ENCODE data around the gene OR10G4.

Gene OR10G4

DNA sequence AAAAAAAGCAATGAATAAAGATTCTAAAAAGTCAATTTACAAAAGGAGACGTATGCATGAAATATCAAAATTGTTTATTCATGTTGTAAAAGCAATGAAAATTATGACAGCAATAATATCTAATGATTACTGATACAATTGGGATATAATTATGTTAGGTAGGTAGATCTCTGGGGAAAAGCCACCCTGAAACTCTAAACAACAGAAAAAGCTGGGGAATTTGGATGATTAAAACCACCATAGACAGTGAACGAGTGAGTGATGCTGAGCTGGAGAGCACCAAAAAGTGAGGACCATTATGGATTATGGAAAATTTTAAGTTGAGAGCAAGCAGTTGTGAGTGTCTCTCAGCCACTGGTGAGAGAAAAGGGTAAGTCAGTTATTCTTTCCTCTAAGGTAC lies 13.7 kb downstream of the OR10G4 start, which contains the start of gene OR10G8:
OR10G8 (plus strand) TSS at position 301 of the 400 bp plus-strand sequence. CDS start 2,825 bp downstream, outside the sequence.
- in situ Hi-C loops (cut with MboI; ENCODE audit: low sequenced_read_pairs, unreplicated experiment), result no loop called here
- TF ChIP-seq, protein P1, sequence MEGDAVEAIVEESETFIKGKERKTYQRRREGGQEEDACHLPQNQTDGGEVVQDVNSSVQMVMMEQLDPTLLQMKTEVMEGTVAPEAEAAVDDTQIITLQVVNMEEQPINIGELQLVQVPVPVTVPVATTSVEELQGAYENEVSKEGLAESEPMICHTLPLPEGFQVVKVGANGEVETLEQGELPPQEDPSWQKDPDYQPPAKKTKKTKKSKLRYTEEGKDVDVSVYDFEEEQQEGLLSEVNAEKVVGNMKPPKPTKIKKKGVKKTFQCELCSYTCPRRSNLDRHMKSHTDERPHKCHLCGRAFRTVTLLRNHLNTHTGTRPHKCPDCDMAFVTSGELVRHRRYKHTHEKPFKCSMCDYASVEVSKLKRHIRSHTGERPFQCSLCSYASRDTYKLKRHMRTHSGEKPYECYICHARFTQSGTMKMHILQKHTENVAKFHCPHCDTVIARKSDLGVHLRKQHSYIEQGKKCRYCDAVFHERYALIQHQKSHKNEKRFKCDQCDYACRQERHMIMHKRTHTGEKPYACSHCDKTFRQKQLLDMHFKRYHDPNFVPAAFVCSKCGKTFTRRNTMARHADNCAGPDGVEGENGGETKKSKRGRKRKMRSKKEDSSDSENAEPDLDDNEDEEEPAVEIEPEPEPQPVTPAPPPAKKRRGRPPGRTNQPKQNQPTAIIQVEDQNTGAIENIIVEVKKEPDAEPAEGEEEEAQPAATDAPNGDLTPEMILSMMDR (IDR thresholded peaks at IDR 0.05; ENCODE audit: borderline replicate concordance, control extremely low read depth, extremely low read depth, insufficient read depth, missing control alignments), result no peak
- DNase-seq (ENCODE audit: low spot score), result no peak

DNA sequence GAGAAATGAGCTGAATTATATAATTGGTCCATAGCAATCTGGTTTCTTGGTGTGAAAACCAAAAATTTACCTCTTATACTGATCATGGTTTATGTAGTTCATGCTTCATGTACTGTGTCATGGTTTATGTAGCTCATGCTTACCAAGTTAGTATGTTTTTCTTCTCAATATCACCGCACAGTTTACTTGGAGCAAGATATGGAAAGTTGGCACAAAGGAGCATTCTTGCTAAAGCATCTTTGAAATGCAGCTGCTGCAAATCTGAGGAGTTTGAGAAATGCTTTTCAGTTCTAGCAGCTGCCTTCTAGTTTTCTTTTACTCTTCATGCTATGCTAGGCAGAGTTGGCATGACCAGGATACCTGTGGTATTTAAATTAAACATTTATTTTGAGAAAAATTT lies 23.9 kb downstream of the OR10G4 start:
- no peak for DNase-seq (ENCODE audit: low spot score)
- TF ChIP-seq, protein P1 (IDR thresholded peaks at IDR 0.05; ENCODE audit: borderline replicate concordance, control extremely low read depth, extremely low read depth, insufficient read depth, missing control alignments), result no peak
- in situ Hi-C loops (cut with MboI; ENCODE audit: low sequenced_read_pairs, unreplicated experiment), result no loop called here

DNA sequence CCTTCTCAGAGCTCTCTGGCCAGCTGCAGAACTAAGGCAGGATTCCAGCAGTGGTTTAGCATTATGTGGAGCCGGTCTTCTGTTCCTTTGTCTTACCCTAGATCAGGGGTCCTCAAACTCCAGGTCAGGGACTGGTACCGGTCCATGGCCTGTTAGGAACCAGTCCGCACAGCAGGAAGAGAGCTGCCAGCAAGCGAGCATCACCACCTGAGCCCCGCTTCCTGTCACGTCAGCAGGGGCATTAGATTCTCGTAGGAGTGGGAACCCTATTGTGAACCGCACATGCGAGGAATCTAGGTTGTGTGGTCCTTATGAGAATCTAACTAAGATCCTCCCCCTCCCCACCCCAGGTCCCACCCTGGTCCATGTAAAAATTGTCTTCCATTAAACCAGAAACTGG lies 26.8 kb downstream of the OR10G4 start:
- in situ Hi-C loops (cut with MboI; ENCODE audit: low sequenced_read_pairs, unreplicated experiment), result no loop called here
- TF ChIP-seq, protein P1 (IDR thresholded peaks at IDR 0.05; ENCODE audit: borderline replicate concordance, control extremely low read depth, extremely low read depth, insufficient read depth, missing control alignments), result no peak

DNA sequence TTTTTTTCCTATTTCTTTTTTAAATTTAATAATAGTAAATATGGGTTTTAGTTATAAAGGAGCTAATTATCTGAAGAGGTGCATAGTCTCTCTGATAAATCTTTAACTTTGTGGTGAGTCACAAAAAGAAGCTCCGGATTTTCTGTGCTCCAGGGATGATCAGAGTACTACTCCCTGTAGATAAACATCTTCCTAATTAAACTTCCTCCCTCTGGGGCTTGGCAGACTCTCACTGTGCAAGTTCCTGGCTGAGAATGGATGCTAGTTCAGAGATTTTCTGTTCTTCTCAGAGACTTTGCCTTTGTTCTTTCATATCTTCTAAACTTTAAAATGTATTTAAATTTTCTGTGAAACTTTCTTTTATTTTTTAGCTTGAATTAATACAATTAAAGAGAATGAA lies 28.5 kb downstream of the OR10G4 start, which contains the start of gene OR10G7:
OR10G7 (minus strand) TSS at position 72 of the 400 bp plus-strand sequence. CDS start 2,324 bp downstream, outside the sequence.
- no peak for DNase-seq (ENCODE audit: low spot score)
- in situ Hi-C loops (cut with MboI; ENCODE audit: low sequenced_read_pairs, unreplicated experiment), result no loop called here
- TF ChIP-seq, protein P1 (IDR thresholded peaks at IDR 0.05; ENCODE audit: borderline replicate concordance, control extremely low read depth, extremely low read depth, insufficient read depth, missing control alignments), result no peak

More for the DNA sequence above, 26.8 kb downstream of the OR10G4 start:
- no peak for DNase-seq (ENCODE audit: low spot score)

DNA sequence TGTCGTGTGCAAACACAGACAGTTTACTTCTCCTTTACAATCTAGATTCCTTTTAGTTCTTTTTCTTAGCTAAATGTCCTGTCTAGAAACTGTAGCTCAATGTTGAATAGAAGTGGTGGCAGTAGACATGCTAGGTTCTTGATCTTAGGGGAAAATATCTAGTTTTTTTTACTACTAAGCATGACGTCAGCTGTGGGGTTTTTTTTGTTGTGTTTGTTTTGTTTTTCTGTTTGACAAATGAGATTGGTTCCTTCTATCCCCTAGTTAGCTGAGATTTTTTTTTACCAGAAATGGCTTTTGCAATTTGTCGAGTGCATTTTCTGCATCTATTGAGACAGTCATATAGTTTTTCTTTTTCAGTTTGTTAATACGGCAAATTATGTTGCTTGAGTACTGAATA lies 30.6 kb downstream of the OR10G4 start:
- in situ Hi-C loops (cut with MboI; ENCODE audit: low sequenced_read_pairs, unreplicated experiment), result no loop called here
- no peak for DNase-seq (ENCODE audit: low spot score)
- TF ChIP-seq, protein P1 (IDR thresholded peaks at IDR 0.05; ENCODE audit: borderline replicate concordance, control extremely low read depth, extremely low read depth, insufficient read depth, missing control alignments), result no peak

DNA sequence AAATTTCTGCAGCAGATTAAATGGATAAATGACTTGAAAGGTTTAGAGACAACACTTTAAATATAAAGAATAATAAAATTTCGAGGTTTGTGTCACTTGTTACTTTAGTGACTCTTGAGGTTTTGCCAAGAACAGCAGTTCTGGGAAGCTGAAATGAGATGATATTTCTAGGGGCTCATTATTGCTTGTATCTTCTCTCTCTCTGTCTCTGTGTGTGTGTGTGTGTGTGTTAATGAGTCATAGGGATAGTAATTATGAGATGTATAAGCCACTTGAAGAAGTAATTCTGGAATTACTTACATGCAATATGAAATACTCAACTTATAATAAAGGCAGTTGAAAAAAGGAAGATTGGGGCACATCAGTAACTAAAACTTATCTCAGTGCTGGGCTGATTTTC lies 38.0 kb downstream of the OR10G4 start:
- DNase-seq (ENCODE audit: low spot score), result no peak
- TF ChIP-seq, protein P1 (IDR thresholded peaks at IDR 0.05; ENCODE audit: borderline replicate concordance, control extremely low read depth, extremely low read depth, insufficient read depth, missing control alignments), result no peak
- in situ Hi-C loops (cut with MboI; ENCODE audit: low sequenced_read_pairs, unreplicated experiment), result loop anchor here (25.0 kb wide), 1 partner anchor 537 kb away; no protein-coding TSS in a partner anchor

Measured in GM13976 (cell line).